Progenitor cell of endocrine pancreas (in vitro differentiated cells): Measurements from ENCODE around the gene PLSCR4. TPM values are rescaled to one million over a fixed set of nuclear protein-coding genes. Genes with fewer than 3 reads are reported as not detected.
"Not testable (repeated sequence)": the region's sequence is repeated elsewhere in the genome, so short reads cannot be mapped to it uniquely, and the experiment has no call there.

Experiments used
- DNase-seq: peaks from one replicate; pipeline ENCODE4 v3.0.0; 2021; ENCODE audit warnings: low spot score; ENCODE audit not compliant: unreplicated experiment
- H3K27ac Mint-ChIP-seq: 2 replicates; pipeline ENCODE4 v1.8.0; 2021; ENCODE audit warnings: mild to moderate bottlenecking, moderate library complexity, mixed read lengths
- H3K27me3 Mint-ChIP-seq: 2 replicates; pipeline ENCODE4 v1.8.0; 2021; ENCODE audit warnings: mixed read lengths
- H3K36me3 Mint-ChIP-seq: 2 replicates; pipeline ENCODE4 v1.8.0; 2022; ENCODE audit warnings: mixed read lengths; ENCODE audit not compliant: insufficient read depth
- H3K4me1 Mint-ChIP-seq: 2 replicates; pipeline ENCODE4 v1.8.0; 2021; ENCODE audit warnings: low read depth, mixed read lengths
- H3K4me3 Mint-ChIP-seq: 2 replicates; pipeline ENCODE4 v1.8.0; 2021; ENCODE audit warnings: low read depth, mild to moderate bottlenecking, moderate library complexity, mixed read lengths
- H3K9me3 Mint-ChIP-seq: 2 replicates; pipeline ENCODE4 v1.8.0; 2021; ENCODE audit warnings: low read depth, mixed read lengths
- CTCF ChIP-seq: fragments of 200-600 bp; sonication (generic); IDR thresholded peaks from one replicate; pipeline ENCODE4 v1.5.0; 2021; ENCODE audit warnings: antibody characterized with exemption, mild to moderate bottlenecking; ENCODE audit not compliant: unreplicated experiment
- total RNA-seq: library from RNA; stranded (reverse); gene quantifications from 2 replicates; pipeline ENCODE4 v1.2.1, GENCODE V29; 2021

Gene PLSCR4
- total RNA-seq, 1 donor from 2014 or later = 9.2 TPM

GRCh38 chr3:146226881-146227280, 24.0 kb downstream of the PLSCR4 start:
- H3K27me3 Mint-ChIP-seq = no peaks in the 10 kb centered on the region
- peaks cover 10% of the 10 kb centered on the region for H3K36me3 Mint-ChIP-seq

GRCh38 chr3:146225458-146225857, 25.4 kb downstream of the PLSCR4 start:
- not testable (repeated sequence) for H3K4me3 Mint-ChIP-seq, DNase-seq, H3K27me3 Mint-ChIP-seq, H3K9me3 Mint-ChIP-seq, H3K27ac Mint-ChIP-seq, H3K36me3 Mint-ChIP-seq
- H3K4me1 Mint-ChIP-seq = peaks cover 17% of the 10 kb centered on the region

More at GRCh38 chr3:146226881-146227280, 24.0 kb downstream of the PLSCR4 start:
- no peak overlapping the region for H3K27ac Mint-ChIP-seq
- no peak for DNase-seq
- TF ChIP-seq CTCF = no peak
- H3K9me3 Mint-ChIP-seq = peaks cover 11% of the 10 kb centered on the region
- peaks cover 13% of the 10 kb centered on the region for H3K4me1 Mint-ChIP-seq
- no peak overlapping the region for H3K4me3 Mint-ChIP-seq

GRCh38 chr3:146223401-146224373, 27.2 kb downstream of the PLSCR4 start:
- peaks cover 20% of the 10 kb centered on the region for H3K4me1 Mint-ChIP-seq
- H3K27me3 Mint-ChIP-seq = no peaks in the 10 kb centered on the region
- TF ChIP-seq CTCF = no peak
- H3K36me3 Mint-ChIP-seq = peaks cover 12% of the 10 kb centered on the region
- no peak overlapping the region for H3K27ac Mint-ChIP-seq
- H3K9me3 Mint-ChIP-seq = peaks cover 3% of the 10 kb centered on the region
- DNase-seq = no peak
- no peak overlapping the region for H3K4me3 Mint-ChIP-seq

GRCh38 chr3:146222204-146223046, 28.5 kb downstream of the PLSCR4 start:
- Mint-ChIP-seq H3K27me3 (no peaks in the 10 kb centered on the region), H3K36me3 (peaks cover 12% of the 10 kb centered on the region), H3K9me3 (peaks cover 3% of the 10 kb centered on the region), H3K27ac (peak overlapping the region; percentile 33), H3K4me1 (peaks cover 20% of the 10 kb centered on the region), H3K4me3 (peak overlapping the region; percentile 1)
- DNase-seq = no peak
- no peak for TF ChIP-seq CTCF

- H3K4me3 Mint-ChIP-seq = no peak overlapping the region
- no peaks in the 10 kb centered on the region for H3K27me3 Mint-ChIP-seq
- peaks cover 18% of the 10 kb centered on the region for H3K4me1 Mint-ChIP-seq
- H3K36me3 Mint-ChIP-seq = peaks cover 12% of the 10 kb centered on the region
- no peak for DNase-seq
- H3K9me3 Mint-ChIP-seq = peaks cover 3% of the 10 kb centered on the region
- no peak overlapping the region for H3K27ac Mint-ChIP-seq
- TF ChIP-seq CTCF = no peak
These were observed 29.6 kb downstream of the PLSCR4 start for GRCh38 chr3:146221276-146221675.
